ENCODE data around the gene PPIE.
A peak's percentile ranks its signal among the peaks of the same experiment; 100 is the strongest.
"Not testable (repeated sequence)": the region's sequence is repeated elsewhere in the genome, so short reads cannot be mapped to it uniquely, and the experiment has no call there.

The PPIE gene

DNA sequence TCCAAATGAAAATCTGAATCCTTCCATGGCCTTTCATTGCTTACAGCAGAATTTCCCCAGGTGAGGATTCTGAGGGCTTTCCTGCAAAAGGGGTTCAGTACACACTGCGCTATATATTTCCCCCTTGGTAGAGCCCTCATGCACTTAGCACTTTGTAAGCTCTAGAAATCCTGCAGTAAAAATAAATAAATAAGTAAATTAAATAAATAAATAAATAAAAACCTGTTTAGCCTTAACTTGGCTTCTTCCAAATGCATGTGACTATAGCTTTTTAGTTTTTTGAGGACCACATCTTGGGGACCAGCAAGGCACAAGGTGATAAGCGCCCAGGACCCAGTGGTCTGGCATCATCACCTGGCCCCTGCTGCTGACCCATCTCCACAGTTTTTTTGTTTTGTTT, 53.2 kb downstream of the PPIE start:
- Histone ChIP-seq H3K27me3 (ENCODE audit: low read length) (no peaks in the 10 kb centered on the region), H3K27ac (ENCODE audit: low read depth, low read length) (no peak overlapping the region), H3K4me2 (ENCODE audit: low read depth, low read length, poor library complexity, severe bottlenecking) (no peak overlapping the region), H2AFZ (ENCODE audit: low read depth, low read length, severe bottlenecking) (no peak overlapping the region), H3F3A (ENCODE audit: insufficient read depth) (no peaks in the 10 kb centered on the region), H3K79me2 (ENCODE audit: insufficient read depth, low read length) (no peaks in the 10 kb centered on the region), H3K9me2 (replicated peaks; ENCODE audit: insufficient read depth, low read length) (no peaks in the 10 kb centered on the region), H4K20me1 (ENCODE audit: low read depth, low read length) (no peaks in the 10 kb centered on the region), H3K9me3 (ENCODE audit: insufficient read depth, low read length) (no peaks in the 10 kb centered on the region), H3K9ac (ENCODE audit: low read length) (no peak overlapping the region), H3K36me3 (ENCODE audit: low read length) (no peaks in the 10 kb centered on the region), H3K4me3 (ENCODE audit: insufficient read depth, low read length, poor library complexity, severe bottlenecking) (no peak overlapping the region)
- TF ChIP-seq, protein P1, sequence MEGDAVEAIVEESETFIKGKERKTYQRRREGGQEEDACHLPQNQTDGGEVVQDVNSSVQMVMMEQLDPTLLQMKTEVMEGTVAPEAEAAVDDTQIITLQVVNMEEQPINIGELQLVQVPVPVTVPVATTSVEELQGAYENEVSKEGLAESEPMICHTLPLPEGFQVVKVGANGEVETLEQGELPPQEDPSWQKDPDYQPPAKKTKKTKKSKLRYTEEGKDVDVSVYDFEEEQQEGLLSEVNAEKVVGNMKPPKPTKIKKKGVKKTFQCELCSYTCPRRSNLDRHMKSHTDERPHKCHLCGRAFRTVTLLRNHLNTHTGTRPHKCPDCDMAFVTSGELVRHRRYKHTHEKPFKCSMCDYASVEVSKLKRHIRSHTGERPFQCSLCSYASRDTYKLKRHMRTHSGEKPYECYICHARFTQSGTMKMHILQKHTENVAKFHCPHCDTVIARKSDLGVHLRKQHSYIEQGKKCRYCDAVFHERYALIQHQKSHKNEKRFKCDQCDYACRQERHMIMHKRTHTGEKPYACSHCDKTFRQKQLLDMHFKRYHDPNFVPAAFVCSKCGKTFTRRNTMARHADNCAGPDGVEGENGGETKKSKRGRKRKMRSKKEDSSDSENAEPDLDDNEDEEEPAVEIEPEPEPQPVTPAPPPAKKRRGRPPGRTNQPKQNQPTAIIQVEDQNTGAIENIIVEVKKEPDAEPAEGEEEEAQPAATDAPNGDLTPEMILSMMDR (IDR thresholded peaks at IDR 0.05; ENCODE audit: insufficient read depth, low read length, poor library complexity, severe bottlenecking) = no peak
- no peak for TF ChIP-seq EZH2phosphoT487 (conservative IDR thresholded peaks at IDR 0.05; ENCODE audit: low read length)

DNA sequence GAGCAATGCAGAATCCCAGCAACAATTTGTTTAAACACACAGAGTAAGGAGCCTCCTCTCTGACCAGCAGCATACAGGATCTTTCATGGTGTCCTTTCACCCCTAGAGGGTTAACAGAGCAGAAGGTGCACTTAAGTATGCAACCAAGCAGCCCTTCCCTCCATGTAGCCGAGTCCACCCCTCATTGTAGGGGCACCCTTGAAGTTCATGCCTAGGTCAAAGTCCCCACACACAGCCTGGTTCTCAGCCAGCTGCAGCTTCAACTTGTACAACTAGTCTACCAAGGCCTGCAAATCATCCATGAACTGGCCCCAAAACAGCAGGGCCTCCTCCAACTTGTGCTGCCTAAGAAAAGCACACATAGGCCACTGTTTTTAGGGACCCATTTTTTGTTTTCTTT, 57.0 kb downstream of the PPIE start:
- Histone ChIP-seq H2AFZ (ENCODE audit: low read depth, low read length, severe bottlenecking) (no peak overlapping the region), H3K27me3 (ENCODE audit: low read length) (no peaks in the 10 kb centered on the region)
- no peak for TF ChIP-seq EZH2phosphoT487 (conservative IDR thresholded peaks at IDR 0.05; ENCODE audit: low read length)
- TF ChIP-seq, protein P1 (IDR thresholded peaks at IDR 0.05; ENCODE audit: insufficient read depth, low read length, poor library complexity, severe bottlenecking) = no peak

DNA sequence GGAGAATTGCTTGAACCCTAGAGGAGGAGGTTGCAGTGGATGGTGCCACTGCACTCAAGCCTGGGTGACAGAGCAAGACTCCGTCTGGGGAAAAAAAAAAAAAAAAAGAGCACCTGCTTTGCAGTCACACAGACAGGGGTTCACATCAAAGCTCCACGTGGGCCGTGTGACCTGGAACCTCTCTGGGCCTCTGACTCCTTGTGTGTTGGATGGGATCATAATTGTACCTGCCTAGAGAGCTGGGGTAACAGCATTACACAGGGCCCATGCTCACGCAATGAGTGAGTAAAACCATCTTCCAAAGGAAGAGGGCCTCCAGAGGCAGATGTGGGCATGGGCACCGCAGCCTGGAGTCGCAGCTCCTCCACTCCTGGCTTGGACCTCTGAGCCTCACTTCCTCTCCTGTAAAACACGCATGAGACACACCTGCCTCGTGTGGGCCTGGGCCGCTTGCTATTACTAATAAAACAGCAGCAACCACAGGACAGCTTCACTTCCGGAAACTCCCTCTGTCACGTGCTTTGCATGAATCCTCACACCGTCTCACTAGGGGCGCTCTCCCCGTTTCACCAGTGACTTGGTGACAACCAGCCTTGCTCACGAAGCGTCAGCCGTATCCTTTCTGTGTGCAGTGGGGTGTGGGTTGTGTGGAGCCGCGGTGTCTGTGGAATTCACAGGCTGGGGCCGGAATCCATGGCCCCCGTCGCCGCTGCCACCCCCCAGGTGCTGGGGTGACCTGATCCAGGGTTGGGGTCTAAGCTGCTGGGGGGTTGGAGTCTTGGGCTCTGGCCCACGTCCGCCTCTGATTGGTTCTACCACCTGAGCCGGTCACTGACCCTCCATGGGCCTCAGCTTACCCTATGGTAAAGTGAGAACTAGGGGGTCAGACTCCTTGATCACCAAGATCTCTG, 60.4 kb downstream of the PPIE start:
- peak overlapping the region; percentile 50 for H3K4me2 ChIP-seq (ENCODE audit: low read depth, low read length, poor library complexity, severe bottlenecking)
- H3K4me3 ChIP-seq (ENCODE audit: insufficient read depth, low read length, poor library complexity, severe bottlenecking) = peak overlapping the region; percentile 33
- peak overlapping the region; percentile 52; the same call in 1 of the 2 replicates for H3K27ac ChIP-seq (ENCODE audit: low read depth, low read length)

More for the DNA sequence above, 57.0 kb downstream of the PPIE start:
- Histone ChIP-seq H3K27ac (ENCODE audit: low read depth, low read length) (no peak overlapping the region), H3K4me3 (ENCODE audit: insufficient read depth, low read length, poor library complexity, severe bottlenecking) (no peak overlapping the region), H3K9me2 (replicated peaks; ENCODE audit: insufficient read depth, low read length) (no peaks in the 10 kb centered on the region), H4K20me1 (ENCODE audit: low read depth, low read length) (no peaks in the 10 kb centered on the region), H3K4me2 (ENCODE audit: low read depth, low read length, poor library complexity, severe bottlenecking) (no peak overlapping the region), H3F3A (ENCODE audit: insufficient read depth) (no peaks in the 10 kb centered on the region), H3K36me3 (ENCODE audit: low read length) (no peaks in the 10 kb centered on the region), H3K9ac (ENCODE audit: low read length) (no peak overlapping the region), H3K9me3 (ENCODE audit: insufficient read depth, low read length) (no peaks in the 10 kb centered on the region), H3K79me2 (ENCODE audit: insufficient read depth, low read length) (no peaks in the 10 kb centered on the region)

More for the DNA sequence above, 60.4 kb downstream of the PPIE start:
- H3K79me2 ChIP-seq (ENCODE audit: insufficient read depth, low read length); H3K27me3 ChIP-seq (ENCODE audit: low read length); H3K9me3 ChIP-seq (ENCODE audit: insufficient read depth, low read length); H3K36me3 ChIP-seq (ENCODE audit: low read length); H3K9me2 ChIP-seq (replicated peaks; ENCODE audit: insufficient read depth, low read length); H3F3A ChIP-seq (ENCODE audit: insufficient read depth); H4K20me1 ChIP-seq (ENCODE audit: low read depth, low read length): not testable (repeated sequence)
- H2AFZ ChIP-seq (ENCODE audit: low read depth, low read length, severe bottlenecking) = peak overlapping the region; percentile 83
- H3K9ac ChIP-seq (ENCODE audit: low read length) = peak overlapping the region; percentile 52
- TF ChIP-seq, protein P1 (IDR thresholded peaks at IDR 0.05; ENCODE audit: insufficient read depth, low read length, poor library complexity, severe bottlenecking) = peak; percentile 91
